ENCODE results near the gene ERBB3. TPM values are rescaled to one million over a fixed set of nuclear protein-coding genes. Genes with fewer than 3 reads are reported as not detected.
A peak's percentile ranks its signal among the peaks of the same experiment; 100 is the strongest.

ERBB3 gene
- total and polyA plus RNA-seq, 2 of the 8 experiments (the other 6 are each of a cell fraction or from before 2014, with no cell fraction given), result 33.9 to 52.4 TPM

DNA sequence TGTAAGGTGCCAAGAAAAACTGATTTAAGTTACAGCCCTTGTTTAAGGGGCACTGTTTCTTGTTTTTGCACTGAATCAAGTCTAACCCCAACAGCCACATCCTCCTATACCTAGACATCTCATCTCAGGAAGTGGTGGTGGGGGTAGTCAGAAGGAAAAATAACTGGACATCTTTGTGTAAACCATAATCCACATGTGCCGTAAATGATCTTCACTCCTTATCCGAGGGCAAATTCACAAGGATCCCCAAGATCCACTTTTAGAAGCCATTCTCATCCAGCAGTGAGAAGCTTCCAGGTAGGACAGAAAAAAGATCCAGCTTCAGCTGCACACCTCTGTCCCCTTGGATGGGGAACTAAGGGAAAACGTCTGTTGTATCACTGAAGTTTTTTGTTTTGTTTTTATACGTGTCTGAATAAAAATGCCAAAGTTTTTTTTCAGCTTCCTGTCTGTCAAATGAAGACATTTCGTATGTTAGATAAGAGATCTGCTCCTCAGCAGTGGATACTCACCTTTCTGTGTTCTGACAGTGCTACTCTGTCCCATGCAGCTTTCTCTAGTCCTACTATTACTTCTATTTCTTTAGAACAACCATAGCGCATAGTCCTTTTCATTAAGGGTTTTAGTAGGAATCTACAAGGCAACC lies 23.2 kb downstream of the ERBB3 start:
- 90% methylated on average over 6 of the region's 6 CpGs; no CpG with 5 or more reads in 1 of the 2 experiments for WGBS, 2 experiments (ENCODE audit: extremely low coverage in 1 of 2, insufficient coverage in 1 of 2, insufficient read length in 1 of 2, insufficient replicate concordance in 2 of 2, low coverage in 1 of 2, low lambda C conversion rate in 2 of 2, missing lambda C conversion rate in 1 of 2)

More for the DNA sequence above, 23.2 kb downstream of the ERBB3 start:
- H3K18ac ChIP-seq (ENCODE audit: extremely low read depth, low read length), result no peak overlapping the region
- H4K8ac ChIP-seq (ENCODE audit: extremely low read depth, insufficient read depth, low read length), result no peak overlapping the region
- no peak overlapping the region for H2BK15ac ChIP-seq (ENCODE audit: low read length)
- H3K4me1 ChIP-seq (replicated peaks in 1 of 4; ENCODE audit: control insufficient read depth in 3 of 4, insufficient read depth in 4 of 4, low read length in 3 of 4), result peaks cover 0 to 9% (median 3%) of the 10 kb centered on the region in 4 experiments; a peak in 5 of 7 replicates
- no peak overlapping the region for H3K14ac ChIP-seq (ENCODE audit: insufficient read length)
- H4K20me1 ChIP-seq (replicated peaks in 1 of 2; ENCODE audit: control insufficient read depth in 1 of 2, insufficient read depth in 2 of 2, low read length in 2 of 2), result peaks cover 4 to 5% of the 10 kb centered on the region in 2 experiments
- no peak overlapping the region for H3K4ac ChIP-seq (replicated peaks; ENCODE audit: insufficient read length, low read depth, low read length)
- H4K91ac ChIP-seq (replicated peaks; ENCODE audit: insufficient read length, low read length), result no peak overlapping the region
- no peak overlapping the region for H3K9ac ChIP-seq (replicated peaks in 1 of 4; ENCODE audit: extremely low read depth in 1 of 4, low read depth in 3 of 4, low read length in 3 of 4)
- TF ChIP-seq TAF7 (optimal IDR thresholded peaks at IDR 0.05; ENCODE audit: borderline replicate concordance, low read depth, low read length), result no peak
- no peak for TF ChIP-seq KDM4A (IDR thresholded peaks at IDR 0.05; ENCODE audit: low read depth, low read length, severe bottlenecking)
- no peak for TF ChIP-seq POLR2AphosphoS5 (IDR thresholded peaks at IDR 0.05; ENCODE audit: low read depth, low read length)
- no peak for TF ChIP-seq PHF8 (conservative IDR thresholded peaks at IDR 0.05; ENCODE audit: low read depth, low read length)
- no peak for TF ChIP-seq EP300 (IDR thresholded peaks at IDR 0.05; ENCODE audit: borderline replicate concordance in 1 of 2, low read depth in 2 of 2, low read length in 2 of 2)
- no peak for TF ChIP-seq POU5F1 (IDR thresholded peaks at IDR 0.05; ENCODE audit: low read depth, low read length)
- TF ChIP-seq TEAD4 (IDR thresholded peaks at IDR 0.05; ENCODE audit: low read depth, low read length), result no peak
- no peak for TF ChIP-seq CEBPB (IDR thresholded peaks at IDR 0.05; ENCODE audit: low read depth, low read length)
- TF ChIP-seq, protein P1, sequence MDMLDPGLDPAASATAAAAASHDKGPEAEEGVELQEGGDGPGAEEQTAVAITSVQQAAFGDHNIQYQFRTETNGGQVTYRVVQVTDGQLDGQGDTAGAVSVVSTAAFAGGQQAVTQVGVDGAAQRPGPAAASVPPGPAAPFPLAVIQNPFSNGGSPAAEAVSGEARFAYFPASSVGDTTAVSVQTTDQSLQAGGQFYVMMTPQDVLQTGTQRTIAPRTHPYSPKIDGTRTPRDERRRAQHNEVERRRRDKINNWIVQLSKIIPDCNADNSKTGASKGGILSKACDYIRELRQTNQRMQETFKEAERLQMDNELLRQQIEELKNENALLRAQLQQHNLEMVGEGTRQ (IDR thresholded peaks at IDR 0.05; ENCODE audit: low read length), result no peak
- TF ChIP-seq MAFK (IDR thresholded peaks at IDR 0.05; ENCODE audit: low read depth, low read length), result no peak
- H3K79me1 ChIP-seq (ENCODE audit: low read depth, low read length), result 0 out of 2 replicates have a peak, but pooled peaks cover 2% of the 10 kb centered on the region
- CTCF ChIA-PET (ENCODE audit: partially characterized antibody), result interaction anchor here (1.1 to 7.2 kb wide), 7 partner anchors 8 to 86 kb away, joined by 3 to 34 read pairs (median 9); partner anchors contain the start of genes ERBB3, SMARCC2 and ZC3H10
- H3K27ac ChIP-seq (ENCODE audit: low read depth, low read length), result no peak overlapping the region
- H3K4me2 ChIP-seq (ENCODE audit: insufficient read depth in 1 of 2, low read depth in 2 of 2, low read length in 2 of 2), result peak overlapping the region; percentile 75 to 99
- H4K5ac ChIP-seq (ENCODE audit: insufficient read length, low read depth, low read length), result no peak overlapping the region
- DNase-seq (ENCODE audit: low read depth in 1 of 2, low spot score in 2 of 2) (no peak), FAIRE-seq (no peak)
- H3K56ac ChIP-seq (replicated peaks; ENCODE audit: insufficient read length, low read depth, low read length), result no peak overlapping the region
- POLR2A ChIA-PET (ENCODE audit: partially characterized antibody), result interaction anchor here (0.7 to 11.1 kb wide), 18 partner anchors 8 to 119 kb away, joined by 3 to 267 read pairs (median 16); partner anchors contain the start of genes ERBB3, ESYT1, MYL6 and RNF41
- no peak overlapping the region for H2BK120ac ChIP-seq (replicated peaks; ENCODE audit: low read depth, low read length)
- peaks cover 24 to 58% (median 45%) of the 10 kb centered on the region in 4 experiments for H3K36me3 ChIP-seq (ENCODE audit: control insufficient read depth in 2 of 4, insufficient read depth in 4 of 4, low read length in 3 of 4)
- peaks cover 8% of the 10 kb centered on the region for H3K23me2 ChIP-seq (ENCODE audit: low read depth, low read length)
- H2AFZ ChIP-seq (ENCODE audit: low read length), result no peak overlapping the region
- peaks cover 21 to 31% of the 10 kb centered on the region in 2 experiments for H3K79me2 ChIP-seq (ENCODE audit: control insufficient read depth in 1 of 2, insufficient read depth in 2 of 2, low read length in 2 of 2)
- no peaks in the 10 kb centered on the region for H3K9me3 ChIP-seq (ENCODE audit: insufficient read depth in 2 of 2, low read depth in 1 of 2, low read length in 1 of 2)
- H3K27me3 ChIP-seq (replicated peaks in 1 of 4; ENCODE audit: control insufficient read depth in 3 of 4, extremely low read depth in 1 of 4, insufficient read depth in 3 of 4, low read length in 3 of 4), result no peaks in the 10 kb centered on the region
- no peak overlapping the region for H2BK5ac ChIP-seq (ENCODE audit: low read depth, low read length)
- H3K23ac ChIP-seq (ENCODE audit: insufficient read length), result no peak overlapping the region
- H3K4me3 ChIP-seq (ENCODE audit: extremely low read depth in 1 of 4, insufficient read depth in 2 of 4, low read depth in 3 of 4, low read length in 4 of 4), result peak overlapping the region in 3 of 4 experiments; percentile 50 to 95 (median 57); a peak in 6 of 8 replicates
- H2BK12ac ChIP-seq (ENCODE audit: low read depth, low read length), result no peak overlapping the region
- no peak overlapping the region for H2BK20ac ChIP-seq (ENCODE audit: low read length)
- H2AK5ac ChIP-seq (ENCODE audit: low read depth, low read length), result no peak overlapping the region

All from H1 (cell line).